ENCODE data around the gene OR10G8.
A peak's percentile ranks its signal among the peaks of the same experiment; 100 is the strongest.

Gene OR10G8

DNA sequence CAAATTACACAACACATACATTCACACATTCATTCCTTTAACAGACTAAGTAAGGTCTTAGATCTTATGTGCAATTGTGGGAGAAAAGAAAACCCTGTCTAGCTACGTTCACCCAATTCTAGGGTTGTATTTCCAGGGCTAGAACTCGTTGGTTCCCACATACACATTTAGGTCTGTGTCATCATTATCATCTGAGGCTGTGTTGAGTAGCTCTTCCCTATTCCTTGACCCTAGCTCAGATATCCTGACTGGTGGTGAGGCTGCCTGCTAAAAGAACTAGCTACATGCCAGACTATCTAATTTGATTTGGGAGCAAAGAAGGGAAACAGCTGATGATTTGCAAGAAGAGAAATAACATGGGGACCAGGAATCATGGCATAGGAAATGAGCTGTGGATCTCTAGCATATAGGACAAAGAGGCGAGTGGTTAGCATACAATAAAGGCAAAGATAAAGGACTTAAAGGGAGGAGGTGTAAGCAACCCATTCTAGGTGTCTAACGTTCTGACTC, 42.1 kb downstream of the OR10G8 start:
- no peak overlapping the region for H2BK15ac ChIP-seq (replicated peaks; ENCODE audit: low read depth)
- no peak overlapping the region for H2AK5ac ChIP-seq (ENCODE audit: low read length)
- H3K23ac ChIP-seq (ENCODE audit: low read length): no peak overlapping the region
- H3K27ac ChIP-seq (ENCODE audit: low read depth, low read length): no peak overlapping the region
- H3K56ac ChIP-seq (ENCODE audit: low read length): peak overlapping the region; percentile 45
- no peak overlapping the region for H3K4me2 ChIP-seq (ENCODE audit: low read length)
- H2BK120ac ChIP-seq (ENCODE audit: low read depth, low read length): no peak overlapping the region
- no peaks in the 10 kb centered on the region for H3K79me2 ChIP-seq (ENCODE audit: control insufficient read depth, insufficient read depth, low read length)
- no peak overlapping the region for H3K18ac ChIP-seq (ENCODE audit: low read length)
- H3K4me1 ChIP-seq (ENCODE audit: control insufficient read depth, low read depth, low read length): peaks cover 2% of the 10 kb centered on the region
- WGBS (ENCODE audit: extremely low coverage, insufficient coverage, low lambda C conversion rate): no CpG with 5 or more reads among the region's 4 CpGs
- DNase-seq: peak; percentile 94
- no peaks in the 10 kb centered on the region for H3K27me3 ChIP-seq (ENCODE audit: insufficient read depth, low read length, poor library complexity)
- H4K8ac ChIP-seq (ENCODE audit: low read depth, low read length): no peak overlapping the region
- peak overlapping the region; percentile 73 for H2BK5ac ChIP-seq (ENCODE audit: low read length)
- H3K36me3 ChIP-seq (ENCODE audit: control insufficient read depth, insufficient read depth, low read length): no peaks in the 10 kb centered on the region
- H3K4ac ChIP-seq (ENCODE audit: low read depth, low read length): no peak overlapping the region
- H3K79me1 ChIP-seq (ENCODE audit: low read length): no peaks in the 10 kb centered on the region
- no peak overlapping the region for H4K5ac ChIP-seq (ENCODE audit: low read length)
- no peak overlapping the region for H3K9ac ChIP-seq (ENCODE audit: low read length)
- H3K4me3 ChIP-seq (ENCODE audit: low read length): no peak overlapping the region

DNA sequence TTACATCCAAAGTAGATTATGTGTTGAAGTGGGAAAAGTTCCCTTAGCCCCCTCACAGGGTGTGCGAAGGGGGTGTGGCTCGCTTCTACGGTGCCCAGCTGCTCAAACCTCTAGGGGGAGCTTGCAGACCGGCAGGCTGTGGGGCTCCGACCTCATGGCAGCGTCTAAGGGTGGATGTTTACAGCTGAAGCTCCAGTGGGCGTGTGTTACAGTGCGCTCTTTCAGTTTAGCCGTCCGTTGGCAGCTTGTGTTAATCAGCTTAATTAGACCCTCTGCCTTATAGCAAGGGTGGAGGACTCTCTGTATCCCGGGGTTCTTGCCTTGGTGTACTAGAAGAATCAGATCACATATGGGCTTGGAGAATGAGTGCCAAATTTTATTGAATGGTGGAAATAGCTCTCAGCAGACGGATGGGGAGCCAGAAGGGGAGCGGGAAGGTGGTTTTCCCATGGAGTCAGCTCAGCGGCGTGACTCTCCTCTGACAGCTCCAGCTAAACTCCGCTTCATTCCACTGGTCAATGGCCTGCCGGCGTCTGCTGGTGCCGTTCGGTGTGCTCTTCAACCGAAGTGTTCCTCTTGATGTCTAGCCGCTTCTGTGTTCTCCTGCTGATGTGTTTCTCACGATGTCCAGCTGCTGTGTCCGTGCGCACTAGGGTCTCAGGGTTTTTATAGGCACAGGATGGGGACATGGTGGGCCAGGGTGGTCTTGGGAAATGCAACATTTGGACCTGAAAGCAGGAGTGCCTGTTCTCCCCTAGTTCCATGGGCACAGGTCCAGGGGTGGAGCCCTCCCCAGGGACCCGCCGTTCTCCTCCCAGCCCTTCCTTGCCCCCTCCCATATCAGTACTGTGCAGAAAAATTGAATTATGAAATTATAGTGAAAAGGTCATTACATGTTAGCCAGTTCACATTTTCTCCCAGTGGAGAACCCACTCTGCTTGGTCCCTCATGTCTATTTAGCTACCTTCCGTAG, 43.1 kb downstream of the OR10G8 start:
- WGBS (ENCODE audit: extremely low coverage, insufficient coverage, low lambda C conversion rate): no CpG with 5 or more reads among the region's 28 CpGs
- peak; percentile 92 for DNase-seq
- H4K8ac ChIP-seq (ENCODE audit: low read depth, low read length): no peak overlapping the region
- H3K36me3 ChIP-seq (ENCODE audit: control insufficient read depth, insufficient read depth, low read length): no peaks in the 10 kb centered on the region
- H3K27me3 ChIP-seq (ENCODE audit: insufficient read depth, low read length, poor library complexity): no peaks in the 10 kb centered on the region
- peak overlapping the region; percentile 70 for H2AK5ac ChIP-seq (ENCODE audit: low read length)
- no peak overlapping the region for H3K4me2 ChIP-seq (ENCODE audit: low read length)
- H3K4me1 ChIP-seq (ENCODE audit: control insufficient read depth, low read depth, low read length): peaks cover 2% of the 10 kb centered on the region
- peak overlapping the region; percentile 37 for H3K4ac ChIP-seq (ENCODE audit: low read depth, low read length)
- H3K79me1 ChIP-seq (ENCODE audit: low read length): no peaks in the 10 kb centered on the region
- peak overlapping the region; percentile 47 for H3K56ac ChIP-seq (ENCODE audit: low read length)
- no peak overlapping the region for H3K4me3 ChIP-seq (ENCODE audit: low read length)
- H3K23ac ChIP-seq (ENCODE audit: low read length): no peak overlapping the region
- peak overlapping the region; percentile 4 for H3K9ac ChIP-seq (ENCODE audit: low read length)
- H3K79me2 ChIP-seq (ENCODE audit: control insufficient read depth, insufficient read depth, low read length): no peaks in the 10 kb centered on the region
- no peak overlapping the region for H2BK15ac ChIP-seq (replicated peaks; ENCODE audit: low read depth)
- H2BK120ac ChIP-seq (ENCODE audit: low read depth, low read length): no peak overlapping the region
- H2BK5ac ChIP-seq (ENCODE audit: low read length): peak overlapping the region; percentile 61
- H4K5ac ChIP-seq (ENCODE audit: low read length): no peak overlapping the region
- H3K27ac ChIP-seq (ENCODE audit: low read depth, low read length): no peak overlapping the region
- H3K18ac ChIP-seq (ENCODE audit: low read length): no peak overlapping the region

DNA sequence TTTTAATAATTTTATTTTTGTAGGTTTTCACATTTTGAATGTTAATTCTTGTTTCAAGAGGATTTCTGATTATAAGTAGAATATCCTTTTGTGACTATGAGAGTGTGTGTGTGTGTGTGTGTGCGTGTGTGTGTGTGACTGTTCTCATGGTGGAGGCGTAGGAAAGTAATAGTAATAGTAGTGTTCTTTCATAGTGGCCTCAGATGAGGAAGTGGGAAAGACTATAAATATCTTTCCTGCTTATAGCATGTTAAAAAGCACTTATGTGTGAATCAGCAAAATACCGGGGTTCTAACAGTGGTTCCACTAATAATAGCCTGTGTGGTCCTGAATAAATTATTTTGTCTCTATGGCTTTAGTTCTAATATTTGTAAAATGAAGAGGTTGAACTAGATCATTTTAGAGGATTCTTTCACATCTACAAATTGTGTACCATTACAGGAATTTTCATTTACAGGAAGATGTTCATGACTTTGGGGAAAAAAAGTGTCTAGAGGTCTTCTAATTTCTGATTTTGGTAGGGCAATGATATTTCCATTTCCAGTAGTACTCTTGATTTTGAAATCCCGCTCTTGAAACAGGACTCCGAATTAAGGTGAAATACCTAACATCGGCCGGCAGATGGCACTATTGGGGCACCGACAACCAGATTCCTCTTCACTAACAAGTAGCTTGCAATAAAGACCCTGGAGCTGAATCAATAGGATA, 44.5 kb downstream of the OR10G8 start:
- no CpG with 5 or more reads among the region's 8 CpGs for WGBS (ENCODE audit: extremely low coverage, insufficient coverage, low lambda C conversion rate)
- H4K5ac ChIP-seq (ENCODE audit: low read length): no peak overlapping the region
- no peak overlapping the region for H3K23ac ChIP-seq (ENCODE audit: low read length)
- H3K79me2 ChIP-seq (ENCODE audit: control insufficient read depth, insufficient read depth, low read length): no peaks in the 10 kb centered on the region
- peak; percentile 79 for DNase-seq
- H4K8ac ChIP-seq (ENCODE audit: low read depth, low read length): no peak overlapping the region
- H3K27me3 ChIP-seq (ENCODE audit: insufficient read depth, low read length, poor library complexity): no peaks in the 10 kb centered on the region
- no peak overlapping the region for H2BK120ac ChIP-seq (ENCODE audit: low read depth, low read length)
- no peak overlapping the region for H3K56ac ChIP-seq (ENCODE audit: low read length)
- H3K36me3 ChIP-seq (ENCODE audit: control insufficient read depth, insufficient read depth, low read length): no peaks in the 10 kb centered on the region
- H2BK5ac ChIP-seq (ENCODE audit: low read length): no peak overlapping the region
- H2AK5ac ChIP-seq (ENCODE audit: low read length): no peak overlapping the region
- no peak overlapping the region for H3K4me2 ChIP-seq (ENCODE audit: low read length)
- no peak overlapping the region for H3K27ac ChIP-seq (ENCODE audit: low read depth, low read length)
- H3K79me1 ChIP-seq (ENCODE audit: low read length): no peaks in the 10 kb centered on the region
- H3K9ac ChIP-seq (ENCODE audit: low read length): no peak overlapping the region
- no peak overlapping the region for H2BK15ac ChIP-seq (replicated peaks; ENCODE audit: low read depth)
- H3K18ac ChIP-seq (ENCODE audit: low read length): no peak overlapping the region
- H3K4ac ChIP-seq (ENCODE audit: low read depth, low read length): no peak overlapping the region
- no peak overlapping the region for H3K4me3 ChIP-seq (ENCODE audit: low read length)
- peaks cover 2% of the 10 kb centered on the region for H3K4me1 ChIP-seq (ENCODE audit: control insufficient read depth, low read depth, low read length)

DNA sequence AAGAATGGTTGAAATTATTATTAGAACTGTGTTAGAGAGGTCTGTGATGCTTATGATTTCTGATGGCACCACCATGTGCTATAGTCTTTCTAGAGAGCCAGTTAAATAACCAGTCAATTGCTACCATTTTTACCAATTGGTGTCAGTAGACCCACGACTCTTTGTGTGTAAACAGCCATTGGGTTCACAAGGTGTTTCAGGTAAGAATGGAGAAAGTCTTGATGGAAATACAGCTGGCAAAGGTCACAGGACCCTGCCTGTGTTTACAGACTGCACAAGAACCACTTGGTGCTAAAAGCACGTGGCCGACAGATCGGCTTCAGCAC, 45.0 kb downstream of the OR10G8 start:
- Histone ChIP-seq H3K4me2 (ENCODE audit: low read length) (no peak overlapping the region), H4K5ac (ENCODE audit: low read length) (no peak overlapping the region), H3K36me3 (ENCODE audit: control insufficient read depth, insufficient read depth, low read length) (no peaks in the 10 kb centered on the region), H2BK120ac (ENCODE audit: low read depth, low read length) (no peak overlapping the region), H3K18ac (ENCODE audit: low read length) (no peak overlapping the region), H3K23ac (ENCODE audit: low read length) (no peak overlapping the region), H3K27me3 (ENCODE audit: insufficient read depth, low read length, poor library complexity) (no peaks in the 10 kb centered on the region), H3K9ac (ENCODE audit: low read length) (no peak overlapping the region), H4K8ac (ENCODE audit: low read depth, low read length) (no peak overlapping the region), H2BK5ac (ENCODE audit: low read length) (no peak overlapping the region), H3K56ac (ENCODE audit: low read length) (peak overlapping the region; percentile 12), H3K79me1 (ENCODE audit: low read length) (no peaks in the 10 kb centered on the region), H3K4me3 (ENCODE audit: low read length) (no peak overlapping the region), H3K79me2 (ENCODE audit: control insufficient read depth, insufficient read depth, low read length) (no peaks in the 10 kb centered on the region), H2BK15ac (replicated peaks; ENCODE audit: low read depth) (no peak overlapping the region), H3K4me1 (ENCODE audit: control insufficient read depth, low read depth, low read length) (peaks cover 2% of the 10 kb centered on the region), H3K27ac (ENCODE audit: low read depth, low read length) (no peak overlapping the region), H2AK5ac (ENCODE audit: low read length) (no peak overlapping the region), H3K4ac (ENCODE audit: low read depth, low read length) (no peak overlapping the region)
- DNase-seq: peak; percentile 19
- no CpG with 5 or more reads among the region's 4 CpGs for WGBS (ENCODE audit: extremely low coverage, insufficient coverage, low lambda C conversion rate)

DNA sequence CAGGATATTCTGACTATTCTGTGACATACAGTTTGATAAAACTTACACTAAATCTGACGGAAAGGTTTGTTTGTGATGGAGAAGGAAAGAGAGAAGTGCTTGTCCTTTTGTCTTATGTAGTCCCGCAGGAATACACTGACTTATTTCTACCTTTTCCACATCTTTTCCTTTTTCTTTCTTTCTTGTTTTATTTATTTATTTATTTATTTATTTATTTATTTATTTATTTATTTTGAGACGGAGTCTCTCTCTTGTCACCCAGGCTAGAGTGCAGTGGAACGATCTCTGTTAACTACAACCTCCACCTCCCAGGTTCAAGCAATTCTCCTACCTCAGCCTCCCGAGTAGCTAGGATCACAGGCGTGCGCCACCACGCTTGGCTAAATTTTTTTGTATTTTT, 45.5 kb downstream of the OR10G8 start:
- H3K27ac ChIP-seq (ENCODE audit: low read depth, low read length): no peak overlapping the region
- no peak overlapping the region for H4K5ac ChIP-seq (ENCODE audit: low read length)
- no peak overlapping the region for H4K8ac ChIP-seq (ENCODE audit: low read depth, low read length)
- DNase-seq: no peak
- no peak overlapping the region for H2BK15ac ChIP-seq (replicated peaks; ENCODE audit: low read depth)
- H2BK120ac ChIP-seq (ENCODE audit: low read depth, low read length): no peak overlapping the region
- no peak overlapping the region for H3K23ac ChIP-seq (ENCODE audit: low read length)
- no peak overlapping the region for H2AK5ac ChIP-seq (ENCODE audit: low read length)
- no peak overlapping the region for H3K4me3 ChIP-seq (ENCODE audit: low read length)
- WGBS (ENCODE audit: extremely low coverage, insufficient coverage, low lambda C conversion rate): no CpG with 5 or more reads among the region's 8 CpGs
- no peak overlapping the region for H3K4me2 ChIP-seq (ENCODE audit: low read length)
- no peak overlapping the region for H3K4ac ChIP-seq (ENCODE audit: low read depth, low read length)
- no peaks in the 10 kb centered on the region for H3K79me1 ChIP-seq (ENCODE audit: low read length)
- no peaks in the 10 kb centered on the region for H3K79me2 ChIP-seq (ENCODE audit: control insufficient read depth, insufficient read depth, low read length)
- H3K36me3 ChIP-seq (ENCODE audit: control insufficient read depth, insufficient read depth, low read length): no peaks in the 10 kb centered on the region
- H3K4me1 ChIP-seq (ENCODE audit: control insufficient read depth, low read depth, low read length): peaks cover 2% of the 10 kb centered on the region
- no peak overlapping the region for H3K9ac ChIP-seq (ENCODE audit: low read length)
- H3K27me3 ChIP-seq (ENCODE audit: insufficient read depth, low read length, poor library complexity): no peaks in the 10 kb centered on the region
- H3K18ac ChIP-seq (ENCODE audit: low read length): no peak overlapping the region
- H2BK5ac ChIP-seq (ENCODE audit: low read length): no peak overlapping the region
- H3K56ac ChIP-seq (ENCODE audit: low read length): no peak overlapping the region

Measured in mesendoderm (in vitro differentiated cells).